AG20443 (cell line): Measurements from ENCODE around the gene LMO3.
A peak's percentile ranks its signal among the peaks of the same experiment; 100 is the strongest.

ENCODE experiments used
- DNase-seq: peaks from one replicate; pipeline ENCODE4 v3.0.0; 2012; ENCODE audit warnings: low spot score, mixed read lengths

Gene LMO3

GRCh38 chr12:16606117-16606200 is at the start of gene LMO3:
Gene LMO3 (minus strand): TSS chr12:16606162. CDS start chr12:16600860, 5,302 bp downstream.
- DNase-seq = no peak

- DNase-seq = no peak
Measured at GRCh38 chr12:16636435-16637055, 30.6 kb upstream of the LMO3 start.

GRCh38 chr12:16634786-16635185 is 28.8 kb upstream of the LMO3 start:
- no peak for DNase-seq

GRCh38 chr12:16626991-16627390 is 21.0 kb upstream of the LMO3 start:
- DNase-seq = no peak

GRCh38 chr12:16622338-16622737 is 16.4 kb upstream of the LMO3 start:
- no peak for DNase-seq

- DNase-seq = no peak
Measured at GRCh38 chr12:16619537-16619936, 13.6 kb upstream of the LMO3 start.

GRCh38 chr12:16618256-16618655 is 12.3 kb upstream of the LMO3 start:
- DNase-seq = no peak

- DNase-seq = no peak
Measured at GRCh38 chr12:16613199-16613598, 7.2 kb upstream of the LMO3 start.

GRCh38 chr12:16612647-16613046 is 6.7 kb upstream of the LMO3 start:
- no peak for DNase-seq

GRCh38 chr12:16611146-16611545 is 5.2 kb upstream of the LMO3 start:
- no peak for DNase-seq

GRCh38 chr12:16610743-16611142 is 4.8 kb upstream of the LMO3 start:
- no peak for DNase-seq

- no peak for DNase-seq
Measured at GRCh38 chr12:16610001-16610585, 4.1 kb upstream of the LMO3 start.

GRCh38 chr12:16608946-16609539 is 3.1 kb upstream of the LMO3 start:
- DNase-seq = no peak

GRCh38 chr12:16607906-16608775 is 2.2 kb upstream of the LMO3 start:
- no peak for DNase-seq

GRCh38 chr12:16606991-16607390 is 1.0 kb upstream of the LMO3 start:
- no peak for DNase-seq

GRCh38 chr12:16606201-16606849 is 363 bp upstream of the LMO3 start:
- peak; percentile 55 for DNase-seq

- peak; percentile 39 for DNase-seq
Measured at GRCh38 chr12:16605642-16606116, 283 bp downstream of the LMO3 start.

- DNase-seq = no peak
Measured at GRCh38 chr12:16604596-16605252, 1.2 kb downstream of the LMO3 start.

- no peak for DNase-seq
Measured at GRCh38 chr12:16603916-16604575, 1.9 kb downstream of the LMO3 start.

- DNase-seq = no peak
Measured at GRCh38 chr12:16603260-16603915, 2.6 kb downstream of the LMO3 start.

GRCh38 chr12:16602412-16602811 is 3.5 kb downstream of the LMO3 start:
- DNase-seq = no peak
